Tongue (tissue), 3 donors: ENCODE measurements around the gene MGRN1. TPM values are rescaled to one million over a fixed set of nuclear protein-coding genes. Genes with fewer than 3 reads are reported as not detected.
A peak's percentile ranks its signal among the peaks of the same experiment; 100 is the strongest.
"Not testable (repeated sequence)": the region's sequence is repeated elsewhere in the genome, so short reads cannot be mapped to it uniquely, and the experiment has no call there.

Experiments used
- DNase-seq: peaks from one replicate; pipeline ENCODE4 v3.0.0-alpha.2; 2015
- small RNA-seq: library from RNA; depleted of rRNA; stranded (forward); fragments of <200 nt; gene quantifications from one replicate; pipeline ENCODE3, GENCODE V24; 2014; ENCODE audit warnings: low replicate concordance
- total RNA-seq: library from RNA; depleted of rRNA; stranded (reverse); fragments of >200 nt; gene quantifications from one replicate; pipeline ENCODE4 v1.2.3, GENCODE V29; 2014

The MGRN1 gene
- total RNA-seq, 1 donor from 2014 or later: 34.6 TPM

DNA sequence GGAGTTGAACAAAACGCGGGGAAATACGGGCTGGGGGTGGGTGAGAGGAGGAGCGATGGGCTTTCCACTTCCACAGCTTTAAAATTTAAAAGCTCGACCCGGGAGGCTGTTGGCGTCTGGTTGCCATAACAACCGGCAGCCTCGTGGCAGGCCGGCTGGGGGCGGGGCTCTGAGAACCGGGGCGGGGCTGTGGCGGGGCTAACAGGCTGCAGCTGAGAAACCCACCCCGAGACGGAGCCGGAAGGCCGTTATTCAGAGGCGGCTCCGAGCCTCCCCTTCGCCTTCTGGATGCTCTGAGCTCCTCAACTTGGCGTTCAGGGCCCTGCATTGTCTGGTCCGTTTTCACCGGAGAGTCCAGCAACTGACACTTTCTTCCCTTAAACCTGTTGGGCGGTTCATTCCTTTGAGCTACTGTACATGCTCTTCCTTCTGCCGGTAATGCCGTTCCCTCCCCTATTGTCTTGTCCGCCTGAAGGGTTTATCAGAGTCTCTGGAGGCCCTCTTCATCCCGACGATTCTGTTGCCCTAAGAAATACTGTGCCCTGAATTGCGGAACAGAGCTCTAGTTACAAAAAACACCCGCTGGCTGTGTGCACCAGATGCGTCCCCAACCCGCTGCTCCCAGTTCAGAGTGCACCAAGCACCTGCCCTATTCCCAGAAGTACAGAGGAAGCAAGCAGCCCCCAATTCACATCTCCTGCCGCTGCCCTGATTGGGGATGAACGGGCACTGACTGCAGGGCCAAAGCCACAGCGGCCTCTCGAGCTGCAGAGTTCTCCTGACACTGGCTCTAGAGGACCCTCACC is 110.3 kb downstream of the MGRN1 start:
- DNase-seq: peak; percentile 94

DNA sequence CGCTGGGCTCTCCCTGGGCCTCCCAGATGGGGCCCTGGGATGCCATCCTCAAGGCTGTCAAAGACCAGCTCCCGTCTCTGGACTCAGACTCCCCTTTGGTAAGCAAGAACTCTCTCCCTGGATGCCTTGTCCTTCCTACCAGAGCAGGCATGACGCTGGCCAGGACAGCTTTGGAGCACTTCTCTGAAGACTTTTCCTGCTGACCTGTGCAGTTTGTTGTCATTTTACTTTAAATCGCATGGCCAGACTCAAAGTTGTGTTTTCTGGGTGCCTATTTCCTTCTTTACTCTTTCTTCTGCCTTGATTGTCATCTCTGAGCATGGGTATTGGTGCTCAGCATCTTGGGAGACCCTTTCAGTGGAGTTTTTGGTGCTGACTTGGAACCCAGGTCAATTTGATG is 111.9 kb downstream of the MGRN1 start:
- DNase-seq: no peak

GRCh38 chr16:4737545-4737944 is 112.9 kb downstream of the MGRN1 start:
- DNase-seq: no peak

DNA sequence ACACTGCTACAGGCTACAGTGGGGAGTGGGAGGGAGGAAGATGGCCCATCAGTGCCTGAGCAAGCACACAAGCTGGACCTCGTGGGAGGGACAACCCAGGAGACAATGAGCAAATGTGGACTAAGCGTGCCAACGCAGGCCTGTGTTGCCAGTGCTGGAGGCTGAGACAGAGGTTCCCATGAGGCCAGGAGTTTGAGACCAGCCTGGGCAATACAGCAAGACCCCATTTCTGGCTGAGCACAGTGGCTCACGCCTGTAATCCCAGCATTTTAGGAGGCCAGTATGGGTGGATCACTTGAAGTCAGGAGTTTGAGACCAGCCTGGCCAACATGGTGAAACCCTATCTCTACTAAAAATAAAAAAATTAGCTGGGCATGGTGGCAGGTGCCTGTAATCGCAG is 113.7 kb downstream of the MGRN1 start:
- not testable (repeated sequence) for DNase-seq

Small RNA genes lying within 50 kb of the gene (small RNA-seq; reads per million reads assigned to genes)
- gene MIR6769A (not detected), gene RN7SL850P (not detected)

Other genes starting within 250 kb of the MGRN1 start
- gene CORO7, start 208.2 kb upstream of the MGRN1 start, total RNA-seq: 19.4 TPM
- 71.3 TPM for gene DNAJA3, start 199.0 kb upstream of the MGRN1 start, total RNA-seq
- 27.7 TPM for gene NMRAL1, start 150.2 kb upstream of the MGRN1 start, total RNA-seq
- gene HMOX2, start 148.4 kb upstream of the MGRN1 start, total RNA-seq: 28.5 TPM
- gene CDIP1, start 86.1 kb upstream of the MGRN1 start, total RNA-seq: 10.6 TPM
- gene C16orf96, start 68.5 kb upstream of the MGRN1 start, total RNA-seq: 0.72 TPM
- gene UBALD1, start 9.9 kb upstream of the MGRN1 start, total RNA-seq: 13.3 TPM
- gene NUDT16L1, start 68.7 kb downstream of the MGRN1 start, total RNA-seq: 38.2 TPM
- gene ANKS3, start 109.4 kb downstream of the MGRN1 start, total RNA-seq: 20.7 TPM
- gene DNAAF8, start 109.7 kb downstream of the MGRN1 start, total RNA-seq: 0.41 TPM
- gene ZNF500, start 142.3 kb downstream of the MGRN1 start, total RNA-seq: 23.6 TPM
- not detected for gene SEPTIN12, start 163.5 kb downstream of the MGRN1 start, total RNA-seq
- not detected for gene SMIM22, start 170.5 kb downstream of the MGRN1 start, total RNA-seq
- gene ROGDI, start 177.8 kb downstream of the MGRN1 start, total RNA-seq: 12.6 TPM
- 42.0 TPM for gene GLYR1, start 222.5 kb downstream of the MGRN1 start, total RNA-seq
- 19.7 TPM for gene UBN1, start 222.7 kb downstream of the MGRN1 start, total RNA-seq